OCI-LY3 (cell line): Measurements from ENCODE around the gene KCNH5.

Experiments
- EZH2phosphoT487 ChIP-seq: fragments of 200-600 bp; shearing (Covaris generic); IDR thresholded peaks from 2 replicates; pipeline ENCODE4 v1.6.1; 2018; ENCODE audit warnings: antibody characterized with exemption, mixed run types, low read depth
- TF ChIP-seq, protein P1 (sequence below): fragments of 200-600, 300-600 bp; sonication (generic); IDR thresholded peaks from 2 replicates; pipeline ENCODE4 v1.5.1; 2014; ENCODE audit warnings: antibody characterized with exemption, low read length, low read depth

DNA sequence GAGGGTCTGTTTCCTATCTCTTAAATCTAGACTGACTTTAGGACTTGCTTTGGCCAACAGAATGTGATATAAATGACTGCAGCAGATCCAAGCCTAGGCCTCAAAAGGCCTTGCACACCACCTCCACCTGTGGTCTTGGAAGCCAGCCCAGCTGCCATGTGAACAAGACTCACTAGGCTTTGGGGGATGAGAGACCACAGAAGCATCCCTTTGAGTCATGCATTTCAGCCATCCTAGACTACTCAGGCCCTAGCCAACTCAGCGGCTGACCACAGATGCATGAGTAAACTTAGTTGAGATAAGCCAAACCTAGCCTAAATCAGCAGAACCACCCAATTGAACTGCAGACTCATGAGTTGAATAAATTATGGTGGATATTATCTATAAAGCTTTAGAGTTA, 87.7 kb downstream of the KCNH5 start:
- TF ChIP-seq, protein P1, sequence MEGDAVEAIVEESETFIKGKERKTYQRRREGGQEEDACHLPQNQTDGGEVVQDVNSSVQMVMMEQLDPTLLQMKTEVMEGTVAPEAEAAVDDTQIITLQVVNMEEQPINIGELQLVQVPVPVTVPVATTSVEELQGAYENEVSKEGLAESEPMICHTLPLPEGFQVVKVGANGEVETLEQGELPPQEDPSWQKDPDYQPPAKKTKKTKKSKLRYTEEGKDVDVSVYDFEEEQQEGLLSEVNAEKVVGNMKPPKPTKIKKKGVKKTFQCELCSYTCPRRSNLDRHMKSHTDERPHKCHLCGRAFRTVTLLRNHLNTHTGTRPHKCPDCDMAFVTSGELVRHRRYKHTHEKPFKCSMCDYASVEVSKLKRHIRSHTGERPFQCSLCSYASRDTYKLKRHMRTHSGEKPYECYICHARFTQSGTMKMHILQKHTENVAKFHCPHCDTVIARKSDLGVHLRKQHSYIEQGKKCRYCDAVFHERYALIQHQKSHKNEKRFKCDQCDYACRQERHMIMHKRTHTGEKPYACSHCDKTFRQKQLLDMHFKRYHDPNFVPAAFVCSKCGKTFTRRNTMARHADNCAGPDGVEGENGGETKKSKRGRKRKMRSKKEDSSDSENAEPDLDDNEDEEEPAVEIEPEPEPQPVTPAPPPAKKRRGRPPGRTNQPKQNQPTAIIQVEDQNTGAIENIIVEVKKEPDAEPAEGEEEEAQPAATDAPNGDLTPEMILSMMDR = no peak
- no peak for TF ChIP-seq EZH2phosphoT487
